Measurements from ENCODE around the gene TTLL5. TPM values are rescaled to one million over a fixed set of nuclear protein-coding genes. Genes with fewer than 3 reads are reported as not detected.

TTLL5 gene
- total RNA-seq, 1 donor from 2014 or later = 45.2 TPM

DNA sequence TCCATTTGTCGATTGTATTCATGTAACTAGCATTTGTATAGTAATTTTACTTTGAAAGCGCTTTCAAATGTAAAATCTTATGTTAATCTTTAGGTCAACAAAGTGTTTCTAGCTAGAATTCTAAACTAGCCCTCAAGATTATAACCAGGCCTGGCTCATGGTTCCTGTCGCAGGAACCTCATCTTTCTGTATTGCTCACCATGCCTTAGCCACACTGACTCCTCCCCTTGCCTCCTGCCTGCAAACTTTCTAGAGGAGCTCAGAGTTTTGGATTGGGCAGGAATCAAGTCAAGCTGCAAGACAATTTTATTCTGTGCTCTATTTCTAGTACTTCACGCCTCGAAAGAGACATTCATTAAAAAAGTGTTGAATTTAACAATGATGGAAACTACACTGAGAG, 220.9 kb downstream of the TTLL5 start:
- no peak overlapping the region for H3K4me3 Mint-ChIP-seq
- H3K4me1 Mint-ChIP-seq = peaks cover 34% of the 10 kb centered on the region
- no peak for TF ChIP-seq CTCF (IDR thresholded peaks at IDR 0.05; ENCODE audit: unreplicated experiment)
- peaks cover 12% of the 10 kb centered on the region for H3K36me3 Mint-ChIP-seq
- H3K9me3 Mint-ChIP-seq = no peaks in the 10 kb centered on the region
- no peak for DNase-seq (ENCODE audit: low spot score in 2 of 2, unreplicated experiment in 2 of 2)
- no peaks in the 10 kb centered on the region for H3K27me3 Mint-ChIP-seq (ENCODE audit: low read depth)
- H3K27ac Mint-ChIP-seq = peak overlapping the region; percentile 22

DNA sequence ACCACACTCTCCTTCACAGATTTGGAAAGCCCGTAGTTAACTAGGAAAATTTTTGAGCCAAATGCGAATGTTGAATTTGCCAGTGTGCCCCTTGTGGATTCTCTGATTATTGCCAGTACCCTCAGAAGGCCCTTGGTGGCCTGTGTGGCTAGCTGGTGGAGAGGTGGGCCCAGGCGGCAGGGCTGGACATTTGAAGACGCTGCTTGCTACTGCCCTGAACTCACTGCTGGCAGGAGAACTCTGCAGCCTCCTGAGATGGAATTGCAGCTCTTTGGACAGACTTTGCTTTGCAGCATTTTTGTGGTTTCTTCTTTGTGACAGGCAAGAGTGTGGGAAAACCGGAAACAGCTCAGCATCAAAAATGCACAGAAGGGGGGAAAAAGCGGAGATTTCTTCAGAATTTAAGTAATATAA, 223.2 kb downstream of the TTLL5 start:
- no peaks in the 10 kb centered on the region for H3K27me3 Mint-ChIP-seq (ENCODE audit: low read depth)
- H3K9me3 Mint-ChIP-seq = peaks cover 3% of the 10 kb centered on the region
- H3K27ac Mint-ChIP-seq = peak overlapping the region; percentile 70
- no peak for TF ChIP-seq CTCF (IDR thresholded peaks at IDR 0.05; ENCODE audit: unreplicated experiment)
- no peak overlapping the region for H3K4me3 Mint-ChIP-seq
- H3K4me1 Mint-ChIP-seq = peaks cover 29% of the 10 kb centered on the region
- DNase-seq (ENCODE audit: low spot score in 2 of 2, unreplicated experiment in 2 of 2) = no peak
- H3K36me3 Mint-ChIP-seq = peaks cover 19% of the 10 kb centered on the region

DNA sequence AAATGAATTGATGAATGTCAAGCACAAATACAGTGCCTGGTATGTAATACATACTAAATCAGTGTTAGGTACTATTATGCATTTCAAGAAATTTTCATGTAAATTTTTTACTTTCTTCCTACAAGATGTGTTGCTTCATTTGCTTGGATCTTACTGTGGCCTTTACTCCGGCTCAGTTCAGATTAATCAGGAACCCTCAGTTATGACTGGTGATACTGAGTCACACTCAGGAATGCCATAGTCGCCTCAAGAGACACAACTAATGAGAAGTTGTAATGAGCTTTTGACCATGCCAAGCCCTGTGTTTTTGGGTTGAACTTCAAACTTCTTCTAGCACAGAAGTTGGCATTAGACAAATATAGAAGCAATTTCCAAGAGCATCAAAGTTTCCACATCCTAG, 224.8 kb downstream of the TTLL5 start:
- H3K9me3 Mint-ChIP-seq = peaks cover 7% of the 10 kb centered on the region
- H3K36me3 Mint-ChIP-seq = peaks cover 23% of the 10 kb centered on the region
- H3K27ac Mint-ChIP-seq = peak overlapping the region; percentile 76
- no peaks in the 10 kb centered on the region for H3K27me3 Mint-ChIP-seq (ENCODE audit: low read depth)
- no peak for TF ChIP-seq CTCF (IDR thresholded peaks at IDR 0.05; ENCODE audit: unreplicated experiment)
- peaks cover 29% of the 10 kb centered on the region for H3K4me1 Mint-ChIP-seq
- H3K4me3 Mint-ChIP-seq = no peak overlapping the region
- no peak for DNase-seq (ENCODE audit: low spot score in 2 of 2, unreplicated experiment in 2 of 2)

- no peaks in the 10 kb centered on the region for H3K27me3 Mint-ChIP-seq (ENCODE audit: low read depth)
- peaks cover 7% of the 10 kb centered on the region for H3K9me3 Mint-ChIP-seq
- H3K36me3 Mint-ChIP-seq = peaks cover 27% of the 10 kb centered on the region
- DNase-seq (ENCODE audit: low spot score in 2 of 2, unreplicated experiment in 2 of 2) = no peak
- H3K4me3 Mint-ChIP-seq = no peak overlapping the region
- no peak for TF ChIP-seq CTCF (IDR thresholded peaks at IDR 0.05; ENCODE audit: unreplicated experiment)
- peaks cover 29% of the 10 kb centered on the region for H3K4me1 Mint-ChIP-seq
- peak overlapping the region; percentile 76 for H3K27ac Mint-ChIP-seq
Measured at GRCh38 chr14:75886636-75887348, 225.7 kb downstream of the TTLL5 start.

GRCh38 chr14:75888945-75889344, 227.9 kb downstream of the TTLL5 start:
- peaks cover 23% of the 10 kb centered on the region for H3K36me3 Mint-ChIP-seq
- H3K27ac Mint-ChIP-seq = no peak overlapping the region
- no peak for DNase-seq (ENCODE audit: low spot score in 2 of 2, unreplicated experiment in 2 of 2)
- no peak overlapping the region for H3K4me3 Mint-ChIP-seq
- no peaks in the 10 kb centered on the region for H3K27me3 Mint-ChIP-seq (ENCODE audit: low read depth)
- H3K9me3 Mint-ChIP-seq = peaks cover 11% of the 10 kb centered on the region
- H3K4me1 Mint-ChIP-seq = peaks cover 25% of the 10 kb centered on the region
- no peak for TF ChIP-seq CTCF (IDR thresholded peaks at IDR 0.05; ENCODE audit: unreplicated experiment)

Data from mesothelial cell of epicardium (in vitro differentiated cells).